Measurements from ENCODE around the gene SLC25A27. TPM values are rescaled to one million over a fixed set of nuclear protein-coding genes. Genes with fewer than 3 reads are reported as not detected.

SLC25A27 gene
- total RNA-seq, 2 experiments from 2014 or later: 155 to 157 TPM

- H3K79me2 ChIP-seq (ENCODE audit: insufficient read depth, low read depth, low read length): peaks cover 26% of the 10 kb centered on the region; the same call in 1 of the 2 replicates
- H3K4me3 ChIP-seq (ENCODE audit: low read depth, low read length, poor library complexity, severe bottlenecking): no peak overlapping the region
- ChIA-PET CTCF (ENCODE audit: unreplicated experiment) (no interaction called here), POLR2A (interaction anchor here (0.6 to 4.3 kb wide), 4 partner anchors 13 to 624 kb away, joined by 3 to 21 read pairs (median 10); no protein-coding TSS in a partner anchor)
- peak overlapping the region; percentile 94 for H3K27ac ChIP-seq (ENCODE audit: low read depth, low read length, poor library complexity, severe bottlenecking)
- DNase-seq (ENCODE audit: low spot score): no peak
- no peaks in the 10 kb centered on the region for H3K9me3 ChIP-seq (ENCODE audit: low read length)
- peaks cover 95% of the 10 kb centered on the region for H3K4me1 ChIP-seq (ENCODE audit: insufficient read depth, low read length, poor library complexity, severe bottlenecking)
- intact Hi-C loops (cut with micrococcal nuclease; ENCODE audit: unreplicated experiment): loop anchor here (10.0 kb wide), 1 partner anchor 725 kb away; no protein-coding TSS in a partner anchor
- H3K4me2 ChIP-seq (ENCODE audit: low read length): no peak overlapping the region
- TF ChIP-seq EZH2phosphoT487 (IDR thresholded peaks at IDR 0.05; ENCODE audit: borderline replicate concordance, low read depth, low read length) (no peak), CTCF (conservative IDR thresholded peaks at IDR 0.05; ENCODE audit: low read length) (no peak)
- no TSS peak for BruUV-seq (replicated peaks)
- H3K36me3 ChIP-seq (ENCODE audit: insufficient read depth, low read length): peaks cover 71% of the 10 kb centered on the region
- H3K9me2 ChIP-seq (ENCODE audit: insufficient read depth, low read length): no peaks in the 10 kb centered on the region
- no peak overlapping the region for H2AFZ ChIP-seq (ENCODE audit: low read length)
- H4K20me1 ChIP-seq (ENCODE audit: insufficient read depth, low read length): no peaks in the 10 kb centered on the region
Observed at GRCh38 chr6:46629691-46630090, 23.1 kb upstream of the SLC25A27 start.

GRCh38 chr6:46632053-46632452, 20.7 kb upstream of the SLC25A27 start:
- no peaks in the 10 kb centered on the region for H4K20me1 ChIP-seq (ENCODE audit: insufficient read depth, low read length)
- no peaks in the 10 kb centered on the region for H3K9me2 ChIP-seq (ENCODE audit: insufficient read depth, low read length)
- ChIA-PET CTCF (ENCODE audit: unreplicated experiment) (no interaction called here), POLR2A (interaction anchor here (0.7 to 2.8 kb wide), 5 partner anchors 10 to 749 kb away, joined by 3 to 8 read pairs (median 3); no protein-coding TSS in a partner anchor)
- intact Hi-C loops (cut with micrococcal nuclease; ENCODE audit: unreplicated experiment): loop anchor here (10.0 kb wide), 1 partner anchor 723 kb away; no protein-coding TSS in a partner anchor
- no peak for DNase-seq (ENCODE audit: low spot score)
- H3K4me1 ChIP-seq (ENCODE audit: insufficient read depth, low read length, poor library complexity, severe bottlenecking): peaks cover 95% of the 10 kb centered on the region
- peaks cover 26% of the 10 kb centered on the region; the same call in 1 of the 2 replicates for H3K79me2 ChIP-seq (ENCODE audit: insufficient read depth, low read depth, low read length)
- H3K9me3 ChIP-seq (ENCODE audit: low read length): no peaks in the 10 kb centered on the region
- no peak overlapping the region for H2AFZ ChIP-seq (ENCODE audit: low read length)
- 0 out of 2 replicates have a peak overlapping the region, but pooled peaks have one; percentile 22 for H3K4me2 ChIP-seq (ENCODE audit: low read length)
- H3K4me3 ChIP-seq (ENCODE audit: low read depth, low read length, poor library complexity, severe bottlenecking): no peak overlapping the region
- H3K27ac ChIP-seq (ENCODE audit: low read depth, low read length, poor library complexity, severe bottlenecking): peak overlapping the region; percentile 37
- BruUV-seq (replicated peaks): no TSS peak
- TF ChIP-seq EZH2phosphoT487 (IDR thresholded peaks at IDR 0.05; ENCODE audit: borderline replicate concordance, low read depth, low read length): no peak
- peaks cover 67% of the 10 kb centered on the region for H3K36me3 ChIP-seq (ENCODE audit: insufficient read depth, low read length)

- peaks cover 58% of the 10 kb centered on the region; the same call in 1 of the 2 replicates for H3K79me2 ChIP-seq (ENCODE audit: insufficient read depth, low read depth, low read length)
- H4K20me1 ChIP-seq (ENCODE audit: insufficient read depth, low read length): no peaks in the 10 kb centered on the region
- BruUV-seq (replicated peaks): no TSS peak
- H3K9me2 ChIP-seq (ENCODE audit: insufficient read depth, low read length): no peaks in the 10 kb centered on the region
- DNase-seq (ENCODE audit: low spot score): peak; percentile 87
- TF ChIP-seq EZH2phosphoT487 (IDR thresholded peaks at IDR 0.05; ENCODE audit: borderline replicate concordance, low read depth, low read length) (no peak), CTCF (conservative IDR thresholded peaks at IDR 0.05; ENCODE audit: low read length) (no peak)
- no peaks in the 10 kb centered on the region for H3K9me3 ChIP-seq (ENCODE audit: low read length)
- CTCF ChIA-PET (ENCODE audit: unreplicated experiment): no interaction called here
- H2AFZ ChIP-seq (ENCODE audit: low read length): no peak overlapping the region
- peaks cover 39% of the 10 kb centered on the region for H3K36me3 ChIP-seq (ENCODE audit: insufficient read depth, low read length)
- peak overlapping the region; percentile 88 for H3K4me2 ChIP-seq (ENCODE audit: low read length)
- H3K4me1 ChIP-seq (ENCODE audit: insufficient read depth, low read length, poor library complexity, severe bottlenecking): peaks cover 98% of the 10 kb centered on the region
- POLR2A ChIA-PET: interaction anchor here (0.7 to 4.5 kb wide), 7 partner anchors 11 to 106 kb away, joined by 3 to 31 read pairs (median 3); no protein-coding TSS in a partner anchor
- H3K27ac ChIP-seq (ENCODE audit: low read depth, low read length, poor library complexity, severe bottlenecking): peak overlapping the region; percentile 97
- H3K4me3 ChIP-seq (ENCODE audit: low read depth, low read length, poor library complexity, severe bottlenecking): peak overlapping the region; percentile 66
- intact Hi-C loops (cut with micrococcal nuclease; ENCODE audit: unreplicated experiment): loop anchor here (1.0 to 10.0 kb wide), 5 partner anchors 8 to 842 kb away; partner anchors contain the start of gene CD2AP
Observed at GRCh38 chr6:46635462-46635861, 17.3 kb upstream of the SLC25A27 start.

Data from OCI-LY7 (cell line).